ELF-1 (cell line): ENCODE results near the gene ZNF84.

Experiments
- DNase-seq: peaks from one replicate; pipeline ENCODE4 v3.0.0-alpha.2; 2016; ENCODE audit warnings: low read depth, low spot score

ZNF84 gene

DNA sequence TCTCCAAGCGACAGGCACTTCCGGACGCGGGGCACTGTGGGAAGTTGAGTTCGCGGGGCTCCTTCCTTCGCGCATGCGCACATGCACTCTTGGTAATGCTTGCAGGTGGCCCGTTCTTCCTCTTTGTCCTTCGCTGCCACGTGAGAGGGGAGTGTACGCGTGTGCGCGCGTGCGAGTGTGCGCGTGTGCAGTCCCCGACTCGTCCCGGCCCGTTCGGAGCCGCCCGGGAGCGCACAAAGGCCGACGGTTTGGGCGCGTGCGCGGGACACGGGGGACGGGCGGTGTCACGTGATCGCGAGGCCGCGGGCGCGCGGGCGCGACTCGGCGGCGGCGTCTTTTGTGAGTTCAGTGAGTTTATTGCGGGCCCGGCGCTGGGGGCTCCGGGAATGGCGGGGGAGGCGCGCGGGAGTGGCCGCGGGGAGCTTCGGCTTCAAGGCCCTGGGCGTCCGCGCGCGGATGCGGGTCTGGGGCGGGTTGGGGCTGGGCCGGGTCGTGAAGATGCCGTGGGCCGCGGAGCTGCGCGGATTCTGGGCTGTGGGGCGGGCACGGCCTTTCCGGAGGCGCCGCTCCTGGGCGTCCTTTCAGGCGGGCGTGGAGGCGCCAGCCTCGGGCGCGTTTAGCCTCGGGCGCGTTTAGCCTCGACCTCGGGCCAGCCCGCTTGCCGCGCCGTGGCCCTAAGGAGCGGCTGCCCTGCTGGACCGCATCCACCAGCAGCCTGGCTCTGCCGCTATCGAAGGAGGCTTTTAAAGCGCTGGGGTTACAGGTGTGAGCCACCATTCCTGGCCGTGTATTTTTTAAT lies at the start of gene ZNF84:
Gene ZNF84, plus strand, starts transcription at position 303 of the 799 bp plus-strand sequence. CDS start 3,959 bp downstream, outside the sequence.
- DNase-seq, result peak; percentile 98

DNA sequence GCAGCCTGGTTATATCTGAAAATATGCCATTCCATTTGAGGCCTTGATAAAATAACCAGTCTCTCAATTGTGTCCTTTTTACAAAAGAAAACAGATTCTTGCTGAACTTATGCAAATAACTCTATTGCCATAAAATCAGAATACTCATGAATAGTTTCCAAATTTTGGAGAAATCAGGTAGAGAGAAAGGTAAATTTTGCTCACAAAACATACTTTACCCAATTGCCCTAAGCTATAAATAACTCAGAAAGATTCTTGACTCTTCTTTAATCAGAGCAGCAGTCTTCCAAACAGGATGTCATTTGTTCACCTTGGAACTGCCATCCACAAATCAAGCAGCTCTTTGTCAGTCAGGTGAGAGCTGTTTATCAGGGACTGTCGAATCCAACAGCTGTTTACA lies 38.6 kb upstream of the ZNF84 start:
- no peak for DNase-seq

DNA sequence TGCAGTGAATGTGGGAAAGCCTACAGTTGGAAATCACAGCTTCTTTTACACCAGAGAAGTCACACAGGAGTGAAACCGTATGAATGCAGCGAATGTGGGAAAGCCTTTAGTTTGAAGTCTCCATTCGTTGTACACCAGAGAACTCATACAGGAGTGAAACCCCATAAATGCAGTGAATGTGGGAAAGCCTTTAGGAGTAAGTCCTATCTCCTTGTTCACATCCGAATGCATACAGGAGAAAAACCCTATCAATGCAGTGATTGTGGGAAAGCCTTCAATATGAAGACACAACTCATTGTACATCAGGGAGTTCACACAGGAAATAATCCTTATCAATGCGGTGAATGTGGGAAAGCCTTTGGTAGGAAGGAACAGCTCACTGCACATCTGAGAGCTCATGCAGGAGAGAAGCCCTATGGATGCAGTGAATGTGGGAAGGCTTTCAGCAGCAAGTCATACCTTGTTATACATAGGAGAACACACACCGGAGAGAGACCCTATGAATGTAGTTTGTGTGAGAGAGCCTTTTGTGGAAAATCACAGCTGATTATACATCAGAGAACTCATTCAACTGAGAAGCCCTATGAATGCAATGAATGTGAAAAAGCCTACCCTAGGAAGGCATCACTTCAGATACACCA lies 26.5 kb upstream of the ZNF84 start:
- peak; percentile 3 for DNase-seq

DNA sequence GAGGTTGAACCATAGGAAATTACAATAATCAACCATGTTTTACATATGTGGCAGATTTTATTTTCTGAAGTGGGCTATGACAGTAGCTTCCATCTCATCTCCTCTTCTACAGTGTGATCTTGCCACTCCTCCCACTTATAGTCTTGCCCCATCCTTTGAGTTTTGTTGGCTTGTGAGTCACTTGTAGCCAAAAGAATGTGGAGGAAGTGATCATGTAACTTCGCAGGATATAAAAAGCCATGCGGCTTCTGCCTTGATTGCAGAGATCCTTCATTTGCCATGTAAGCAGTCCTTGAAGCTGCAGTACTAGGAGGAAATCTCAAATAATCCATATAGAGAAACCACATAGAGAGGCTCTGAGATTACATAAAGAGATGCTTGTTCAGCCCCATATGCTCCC lies 13.7 kb upstream of the ZNF84 start:
- no peak for DNase-seq

DNA sequence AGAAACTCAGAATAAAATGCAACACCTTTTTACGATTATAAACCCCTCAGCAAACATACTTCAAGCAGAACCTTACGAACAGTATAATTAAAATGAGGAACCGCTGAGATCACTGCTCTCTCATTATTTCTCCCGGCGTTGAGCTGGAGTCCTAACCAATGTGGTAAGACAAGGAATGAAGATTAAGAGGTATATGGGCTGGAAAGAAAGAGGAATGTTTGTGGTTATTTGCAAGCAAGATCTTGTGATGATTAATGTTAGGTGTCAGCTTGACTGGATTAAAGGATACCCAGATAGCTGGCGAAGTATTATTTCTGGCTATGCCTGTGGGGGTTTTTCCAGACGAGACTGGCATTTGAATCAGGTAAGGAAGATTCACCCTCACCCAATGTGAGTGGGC lies 10.3 kb upstream of the ZNF84 start:
- DNase-seq, result no peak

DNA sequence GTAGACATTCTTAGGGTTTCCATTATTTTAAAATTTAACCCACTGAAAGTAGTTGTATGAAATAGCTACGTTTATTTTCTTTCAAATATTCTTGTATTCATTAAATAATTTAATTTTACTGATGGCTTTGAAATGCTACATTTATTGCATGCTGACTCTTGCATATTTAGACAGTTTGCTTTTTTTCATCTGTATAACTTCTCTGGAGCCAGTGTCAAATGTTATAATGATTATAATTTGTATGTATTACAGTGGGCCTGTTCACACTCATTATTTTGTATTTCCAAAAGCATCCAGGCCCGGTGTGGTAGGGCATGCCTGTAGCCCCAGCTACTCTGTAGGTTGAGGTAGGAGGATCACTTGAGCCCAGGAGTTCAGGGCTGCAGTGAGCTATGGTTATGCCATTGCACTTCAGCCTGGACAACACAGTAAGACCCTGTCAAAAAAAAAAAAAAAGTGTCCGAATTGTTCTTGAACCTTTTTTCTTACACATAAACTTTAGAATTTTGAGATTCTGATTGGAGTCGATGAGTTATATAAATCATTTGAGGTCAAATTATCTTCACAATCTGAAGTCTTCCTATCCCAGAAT lies 905 bp downstream of the ZNF84 start:
- no peak for DNase-seq

DNA sequence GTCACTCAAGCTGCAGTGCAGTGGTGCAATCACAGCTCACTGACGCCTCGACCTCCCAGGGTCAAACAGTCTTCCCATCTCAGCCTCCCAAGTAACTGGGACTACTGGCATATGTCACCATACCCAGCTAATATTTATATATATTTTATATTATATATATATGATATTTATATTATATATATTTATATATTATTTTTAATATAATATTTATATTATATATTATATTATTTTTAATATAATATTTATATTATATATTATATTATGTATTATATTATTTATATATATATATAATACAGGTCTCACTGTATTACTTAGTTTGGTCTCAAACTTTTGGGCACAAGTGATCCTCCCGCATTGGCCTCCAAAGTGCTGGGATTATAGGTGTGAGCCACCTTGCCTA lies 9.4 kb downstream of the ZNF84 start:
- no peak for DNase-seq

DNA sequence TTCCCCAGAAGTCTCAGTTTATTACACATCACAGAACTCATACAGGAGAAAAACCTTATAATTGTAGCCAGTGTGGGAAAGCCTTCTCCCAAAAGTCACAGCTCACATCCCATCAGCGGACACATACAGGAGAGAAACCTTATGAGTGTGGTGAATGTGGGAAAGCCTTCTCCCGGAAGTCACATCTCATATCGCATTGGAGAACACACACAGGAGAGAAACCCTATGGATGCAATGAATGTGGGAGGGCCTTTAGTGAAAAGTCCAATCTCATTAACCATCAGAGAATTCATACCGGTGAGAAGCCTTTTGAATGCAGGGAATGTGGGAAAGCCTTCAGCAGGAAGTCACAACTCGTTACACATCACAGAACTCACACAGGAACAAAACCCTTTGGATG lies 20.1 kb downstream of the ZNF84 start:
- peak; percentile 22 for DNase-seq

DNA sequence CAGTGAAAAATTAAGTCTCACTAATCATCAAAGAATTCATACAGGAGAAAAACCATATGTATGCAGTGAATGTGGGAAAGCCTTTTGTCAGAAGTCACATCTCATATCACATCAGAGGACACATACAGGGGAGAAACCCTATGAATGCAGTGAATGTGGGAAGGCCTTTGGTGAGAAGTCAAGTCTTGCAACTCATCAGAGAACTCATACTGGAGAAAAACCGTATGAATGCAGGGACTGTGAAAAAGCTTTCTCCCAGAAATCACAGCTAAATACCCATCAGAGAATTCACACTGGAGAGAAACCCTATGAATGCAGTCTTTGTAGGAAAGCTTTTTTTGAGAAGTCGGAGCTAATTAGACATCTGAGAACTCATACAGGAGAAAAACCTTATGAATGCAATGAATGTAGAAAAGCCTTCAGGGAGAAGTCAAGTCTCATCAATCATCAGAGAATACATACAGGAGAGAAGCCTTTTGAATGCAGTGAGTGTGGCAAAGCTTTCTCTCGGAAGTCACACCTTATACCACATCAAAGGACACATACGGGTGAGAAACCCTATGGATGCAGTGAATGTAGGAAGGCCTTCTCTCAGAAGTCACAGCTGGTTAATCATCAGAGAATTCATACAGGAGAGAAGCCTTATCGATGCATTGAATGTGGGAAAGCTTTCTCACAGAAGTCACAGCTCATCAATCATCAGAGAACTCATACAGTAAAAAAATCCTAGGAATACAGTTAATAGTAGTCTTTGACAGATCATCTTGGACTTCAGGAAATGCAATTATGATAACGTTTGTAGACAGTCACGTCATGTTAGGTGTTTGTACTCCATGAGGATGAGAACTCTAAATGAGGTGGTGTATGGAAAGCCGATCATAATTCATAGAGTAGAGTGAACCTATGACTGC lies 21.1 kb downstream of the ZNF84 start:
- no peak for DNase-seq

DNA sequence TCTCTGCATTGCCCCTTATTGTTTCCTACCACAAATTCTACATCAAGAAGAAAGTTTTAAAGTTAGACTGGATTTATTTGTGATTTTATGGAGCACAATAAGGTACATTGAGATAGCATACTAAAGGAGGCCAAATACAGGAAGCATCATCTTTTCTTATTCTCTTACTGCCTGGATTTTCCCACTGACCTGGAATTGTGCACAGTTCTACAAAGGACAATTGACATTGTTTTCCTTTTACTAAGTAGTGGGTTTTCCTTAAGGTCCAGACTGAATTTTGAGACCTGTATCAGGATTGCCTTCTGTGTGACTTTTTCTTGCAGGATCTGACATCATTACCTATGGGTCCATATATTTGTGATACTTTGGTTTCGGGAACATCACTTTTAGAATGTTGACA lies 24.6 kb downstream of the ZNF84 start:
- no peak for DNase-seq

DNA sequence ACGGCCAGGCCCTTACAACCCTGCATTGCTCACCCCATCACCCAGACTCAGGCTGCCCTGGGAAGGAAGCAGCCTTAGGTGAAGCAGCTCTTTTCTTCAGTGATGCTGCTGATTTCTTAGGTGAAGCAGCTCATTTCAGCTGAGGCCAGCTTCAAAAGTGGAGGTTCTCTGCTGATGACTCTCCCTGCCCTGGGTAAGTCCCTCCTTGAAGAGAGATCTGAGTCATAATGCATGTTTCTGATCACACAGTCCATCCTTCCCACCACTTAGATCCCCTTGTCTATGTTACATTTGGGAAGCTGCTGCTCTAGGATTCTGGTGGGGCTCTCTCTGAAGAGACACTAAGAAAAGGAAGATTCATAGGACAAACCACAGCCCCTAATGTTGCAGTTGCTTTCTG lies 26.2 kb downstream of the ZNF84 start:
- DNase-seq, result no peak

DNA sequence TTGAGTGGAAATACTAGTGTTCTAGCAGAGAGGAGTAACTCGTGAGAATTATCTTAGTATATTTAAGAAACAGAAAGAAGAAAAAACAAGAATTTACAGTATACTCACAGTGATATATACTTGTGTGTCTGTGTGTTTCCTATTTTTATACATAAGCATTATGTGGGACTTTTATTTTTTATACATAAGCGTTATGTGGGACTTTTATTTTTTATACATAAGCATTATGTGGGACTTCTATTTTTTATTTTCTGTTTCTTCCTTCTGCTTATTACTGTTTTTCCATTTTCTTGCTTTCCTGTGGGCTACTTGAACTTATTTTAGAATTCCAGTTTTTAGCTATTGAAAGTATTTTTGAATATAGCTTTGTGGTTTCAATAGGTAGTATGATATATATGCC lies 36.5 kb downstream of the ZNF84 start:
- no peak for DNase-seq

DNA sequence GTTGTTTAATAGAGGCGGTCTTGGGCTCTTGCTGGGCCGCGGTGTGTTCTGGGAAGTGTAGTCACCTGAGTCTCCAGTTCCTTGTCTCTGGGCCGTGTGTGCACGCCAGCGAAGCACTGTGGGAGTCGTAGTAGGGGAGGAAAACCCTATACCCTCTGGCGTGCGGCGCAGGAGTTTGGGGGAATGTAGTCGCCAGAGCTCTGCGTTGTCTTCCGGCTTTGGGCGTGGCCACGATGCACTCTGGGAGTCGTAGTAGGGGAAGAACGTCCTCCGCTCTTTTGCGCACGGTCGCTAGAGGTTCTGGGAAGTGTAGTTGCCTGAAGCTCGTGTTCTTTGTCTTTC lies 42.7 kb downstream of the ZNF84 start:
- peak; percentile 100 for DNase-seq

DNA sequence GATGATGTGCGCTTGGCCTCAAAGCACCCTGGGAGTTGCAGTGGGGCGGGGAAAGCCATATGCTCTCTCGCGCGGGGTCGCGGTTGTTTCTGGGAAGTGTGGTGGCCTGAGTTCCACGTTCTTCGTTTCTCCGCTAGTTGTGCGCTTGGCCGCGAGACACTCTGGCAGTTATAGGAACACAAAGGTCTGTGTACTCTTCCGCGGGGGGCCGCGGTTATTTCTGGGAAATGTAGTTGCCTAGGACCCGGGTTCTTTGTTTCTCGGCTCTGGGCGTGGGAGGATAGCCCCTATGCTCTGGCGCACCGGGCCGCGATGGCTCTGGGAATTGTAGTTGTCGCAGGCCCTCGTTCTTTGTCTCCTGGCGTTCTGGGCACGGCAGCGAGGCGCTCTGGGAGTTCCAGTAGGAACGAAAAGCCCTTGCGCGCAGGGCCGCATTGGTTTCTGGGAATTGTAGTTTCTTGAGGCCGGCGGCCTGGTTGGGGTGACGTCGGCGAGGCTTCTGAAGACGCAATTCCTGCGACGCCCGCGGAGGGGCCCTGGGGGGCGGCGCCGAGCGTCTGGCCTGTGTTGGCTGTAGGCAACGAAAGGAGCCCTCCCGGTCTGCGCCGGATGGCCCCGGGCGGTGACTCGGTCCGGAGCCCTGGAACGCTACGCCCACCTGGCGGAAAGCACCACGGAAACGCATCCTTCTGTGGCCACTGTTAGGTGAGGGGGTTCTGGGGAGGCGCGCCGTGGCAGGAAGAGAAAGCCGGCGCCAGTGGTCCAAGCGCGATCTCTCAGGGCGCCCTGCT lies 43.3 kb downstream of the ZNF84 start, which contains the start of gene ZNF140:
Gene ZNF140, plus strand, starts transcription at position 556 of the 791 bp plus-strand sequence. CDS start 398 bp downstream, outside the sequence.
- DNase-seq, result peak; percentile 99

DNA sequence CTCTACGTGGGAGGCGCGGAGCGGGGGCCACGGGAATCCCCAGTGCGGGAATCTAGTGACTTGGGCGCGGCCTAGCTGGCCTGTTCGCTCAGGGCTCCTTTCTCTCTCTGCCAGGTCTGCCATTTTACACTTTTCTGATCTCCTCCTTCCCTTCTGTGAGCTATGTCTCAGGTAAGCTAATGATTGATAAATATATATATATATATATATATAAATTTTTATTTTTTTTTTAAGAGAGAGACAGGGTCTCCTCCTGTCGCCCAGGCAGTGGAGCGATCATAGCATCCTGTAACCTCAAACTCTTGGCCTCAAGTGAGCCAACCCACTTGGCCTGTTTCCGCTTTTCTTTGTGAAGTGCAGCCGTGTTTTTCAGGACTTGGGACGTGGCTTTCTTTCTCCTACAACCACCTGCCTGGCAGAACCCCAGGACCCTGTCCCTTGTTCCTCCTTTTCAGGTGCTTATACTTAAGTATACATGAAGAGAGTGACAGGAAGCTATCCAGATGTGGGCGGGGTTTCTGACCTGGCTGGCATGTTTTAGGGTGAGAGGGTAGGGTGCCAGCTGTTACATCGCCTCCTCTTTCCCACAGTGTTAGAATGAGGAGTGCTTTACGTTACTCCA lies 44.0 kb downstream of the ZNF84 start:
- DNase-seq, result no peak

DNA sequence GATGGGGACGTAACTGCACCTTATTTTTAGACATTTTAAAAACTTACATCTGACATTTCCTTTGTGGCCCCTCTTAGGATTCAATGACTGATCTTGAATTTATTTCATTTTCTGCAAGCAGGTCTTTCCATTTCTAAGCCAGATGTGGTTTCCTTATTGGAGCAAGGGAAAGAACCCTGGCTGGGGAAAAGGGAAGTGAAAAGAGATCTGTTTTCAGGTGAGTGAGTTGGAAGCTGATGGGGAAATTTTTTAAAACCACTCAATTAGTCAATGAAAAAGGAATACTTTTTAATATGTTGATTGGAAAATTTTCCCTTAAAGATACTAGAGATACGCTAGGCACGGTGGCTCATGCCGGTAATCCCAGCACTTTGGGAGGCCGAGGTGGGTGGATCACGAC lies 46.0 kb downstream of the ZNF84 start:
- no peak for DNase-seq

DNA sequence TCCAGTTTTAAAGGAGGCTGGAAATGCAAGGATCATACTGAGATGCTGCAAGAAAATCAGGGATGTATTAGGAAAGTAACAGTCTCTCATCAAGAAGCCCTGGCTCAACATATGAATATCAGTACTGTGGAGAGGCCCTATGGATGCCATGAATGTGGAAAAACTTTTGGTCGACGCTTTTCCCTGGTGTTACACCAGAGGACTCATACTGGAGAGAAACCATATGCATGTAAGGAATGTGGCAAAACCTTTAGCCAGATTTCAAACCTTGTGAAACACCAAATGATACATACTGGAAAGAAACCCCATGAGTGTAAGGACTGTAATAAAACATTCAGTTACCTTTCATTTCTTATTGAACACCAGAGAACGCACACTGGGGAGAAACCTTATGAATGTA lies 68.3 kb downstream of the ZNF84 start:
- no peak for DNase-seq

DNA sequence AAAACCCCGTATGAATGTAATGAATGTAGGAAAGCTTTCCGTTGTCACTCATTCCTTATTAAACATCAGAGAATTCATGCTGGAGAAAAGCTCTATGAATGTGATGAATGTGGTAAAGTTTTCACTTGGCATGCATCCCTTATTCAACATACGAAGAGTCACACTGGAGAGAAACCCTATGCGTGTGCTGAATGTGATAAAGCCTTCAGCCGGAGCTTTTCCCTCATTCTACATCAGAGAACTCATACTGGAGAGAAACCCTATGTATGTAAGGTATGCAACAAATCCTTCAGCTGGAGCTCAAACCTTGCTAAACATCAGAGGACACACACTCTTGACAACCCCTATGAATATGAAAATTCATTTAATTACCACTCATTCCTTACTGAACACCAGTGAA lies 68.9 kb downstream of the ZNF84 start:
- DNase-seq, result peak; percentile 3

DNA sequence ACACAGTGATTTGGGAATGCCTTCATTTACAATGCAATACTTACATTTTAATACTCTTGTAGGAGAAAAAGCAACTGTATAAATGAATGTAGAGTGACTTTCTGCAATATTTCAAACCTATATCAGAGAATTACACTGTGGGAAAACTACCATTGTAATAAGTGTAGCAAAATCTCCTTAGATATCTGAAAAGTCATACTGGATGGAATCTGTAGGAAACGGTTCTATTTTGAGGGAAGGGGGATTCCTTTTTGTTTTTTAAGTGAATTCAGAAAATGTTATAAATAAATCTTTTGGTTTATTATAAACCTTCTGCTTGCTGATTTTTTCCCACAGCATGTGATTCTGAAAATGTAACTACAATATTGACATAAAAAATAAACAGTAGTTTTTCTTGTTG lies 69.8 kb downstream of the ZNF84 start:
- DNase-seq, result no peak

DNA sequence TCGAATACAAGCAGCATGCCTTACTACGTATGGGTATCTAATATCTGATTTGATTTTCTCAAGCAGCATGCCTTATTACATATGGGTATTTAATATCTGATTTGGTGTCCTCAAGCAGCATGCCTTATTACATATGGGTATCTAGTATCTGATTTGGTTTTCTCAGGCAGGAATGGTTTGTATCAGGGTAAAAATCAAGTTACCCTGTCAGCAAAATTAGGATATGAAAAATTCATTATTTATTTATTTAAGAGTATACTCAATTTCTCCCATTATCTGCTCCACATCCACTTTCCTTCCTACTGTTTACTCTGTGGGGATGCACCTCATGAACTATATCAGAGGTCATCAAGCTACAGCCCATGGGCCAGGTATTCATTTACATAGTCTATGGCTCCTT lies 70.8 kb downstream of the ZNF84 start:
- no peak for DNase-seq
